Panc1 (cell line): ENCODE results near the gene KRT23.

Experiments used
- POLR2AphosphoS5 ChIP-seq: IDR thresholded peaks from 2 replicates; pipeline ENCODE4 v1.6.1; 2012; ENCODE audit warnings: mild to moderate bottlenecking, low read depth, low read length, moderate library complexity
- SIN3A ChIP-seq: IDR thresholded peaks from 2 replicates; pipeline ENCODE4 v1.6.1; 2012; ENCODE audit warnings: low read depth, mild to moderate bottlenecking, low read length, moderate library complexity, borderline replicate concordance; ENCODE audit not compliant: insufficient read depth
- TCF7L2 ChIP-seq: IDR thresholded peaks from 2 replicates; pipeline ENCODE4 v1.6.1; 2011; ENCODE audit warnings: mild to moderate bottlenecking, low read depth, low read length, inconsistent platforms
- TF ChIP-seq, protein P1 (sequence below): fragments of 450-650 bp; IDR thresholded peaks from 2 replicates; pipeline ENCODE4 v1.5.1; 2017; ENCODE audit warnings: mild to moderate bottlenecking
- TF ChIP-seq, protein P2 (sequence below), 2 experiments: IDR thresholded peaks; 2 replicates each; pipeline ENCODE4 v1.6.1; 2011 to 2012; ENCODE audit warnings: low read depth in 2 of 2, control low read depth in 1 of 2, low read length in 1 of 2, mild to moderate bottlenecking in 1 of 2, moderate library complexity in 1 of 2; ENCODE audit not compliant: insufficient read depth in 1 of 2

- TF ChIP-seq, protein P1, sequence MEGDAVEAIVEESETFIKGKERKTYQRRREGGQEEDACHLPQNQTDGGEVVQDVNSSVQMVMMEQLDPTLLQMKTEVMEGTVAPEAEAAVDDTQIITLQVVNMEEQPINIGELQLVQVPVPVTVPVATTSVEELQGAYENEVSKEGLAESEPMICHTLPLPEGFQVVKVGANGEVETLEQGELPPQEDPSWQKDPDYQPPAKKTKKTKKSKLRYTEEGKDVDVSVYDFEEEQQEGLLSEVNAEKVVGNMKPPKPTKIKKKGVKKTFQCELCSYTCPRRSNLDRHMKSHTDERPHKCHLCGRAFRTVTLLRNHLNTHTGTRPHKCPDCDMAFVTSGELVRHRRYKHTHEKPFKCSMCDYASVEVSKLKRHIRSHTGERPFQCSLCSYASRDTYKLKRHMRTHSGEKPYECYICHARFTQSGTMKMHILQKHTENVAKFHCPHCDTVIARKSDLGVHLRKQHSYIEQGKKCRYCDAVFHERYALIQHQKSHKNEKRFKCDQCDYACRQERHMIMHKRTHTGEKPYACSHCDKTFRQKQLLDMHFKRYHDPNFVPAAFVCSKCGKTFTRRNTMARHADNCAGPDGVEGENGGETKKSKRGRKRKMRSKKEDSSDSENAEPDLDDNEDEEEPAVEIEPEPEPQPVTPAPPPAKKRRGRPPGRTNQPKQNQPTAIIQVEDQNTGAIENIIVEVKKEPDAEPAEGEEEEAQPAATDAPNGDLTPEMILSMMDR: no peak
- TF ChIP-seq TCF7L2 (no peak), SIN3A (no peak), POLR2AphosphoS5 (no peak)
- TF ChIP-seq, protein P2, sequence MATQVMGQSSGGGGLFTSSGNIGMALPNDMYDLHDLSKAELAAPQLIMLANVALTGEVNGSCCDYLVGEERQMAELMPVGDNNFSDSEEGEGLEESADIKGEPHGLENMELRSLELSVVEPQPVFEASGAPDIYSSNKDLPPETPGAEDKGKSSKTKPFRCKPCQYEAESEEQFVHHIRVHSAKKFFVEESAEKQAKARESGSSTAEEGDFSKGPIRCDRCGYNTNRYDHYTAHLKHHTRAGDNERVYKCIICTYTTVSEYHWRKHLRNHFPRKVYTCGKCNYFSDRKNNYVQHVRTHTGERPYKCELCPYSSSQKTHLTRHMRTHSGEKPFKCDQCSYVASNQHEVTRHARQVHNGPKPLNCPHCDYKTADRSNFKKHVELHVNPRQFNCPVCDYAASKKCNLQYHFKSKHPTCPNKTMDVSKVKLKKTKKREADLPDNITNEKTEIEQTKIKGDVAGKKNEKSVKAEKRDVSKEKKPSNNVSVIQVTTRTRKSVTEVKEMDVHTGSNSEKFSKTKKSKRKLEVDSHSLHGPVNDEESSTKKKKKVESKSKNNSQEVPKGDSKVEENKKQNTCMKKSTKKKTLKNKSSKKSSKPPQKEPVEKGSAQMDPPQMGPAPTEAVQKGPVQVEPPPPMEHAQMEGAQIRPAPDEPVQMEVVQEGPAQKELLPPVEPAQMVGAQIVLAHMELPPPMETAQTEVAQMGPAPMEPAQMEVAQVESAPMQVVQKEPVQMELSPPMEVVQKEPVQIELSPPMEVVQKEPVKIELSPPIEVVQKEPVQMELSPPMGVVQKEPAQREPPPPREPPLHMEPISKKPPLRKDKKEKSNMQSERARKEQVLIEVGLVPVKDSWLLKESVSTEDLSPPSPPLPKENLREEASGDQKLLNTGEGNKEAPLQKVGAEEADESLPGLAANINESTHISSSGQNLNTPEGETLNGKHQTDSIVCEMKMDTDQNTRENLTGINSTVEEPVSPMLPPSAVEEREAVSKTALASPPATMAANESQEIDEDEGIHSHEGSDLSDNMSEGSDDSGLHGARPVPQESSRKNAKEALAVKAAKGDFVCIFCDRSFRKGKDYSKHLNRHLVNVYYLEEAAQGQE (IDR thresholded peaks at IDR 0.05; ENCODE audit: insufficient read depth in 1 of 2, low read depth in 2 of 2, low read length in 1 of 2): no peak
Observed at GRCh38 chr17:40912486-40913210, 24.8 kb downstream of the KRT23 start.
